ENCODE measurements around the gene KLHL22. TPM values are rescaled to one million over a fixed set of nuclear protein-coding genes. Genes with fewer than 3 reads are reported as not detected.

KLHL22 gene
- total RNA-seq, 5 donors from 2014 or later (not counting 1 experiment from before 2014, with no cell fraction given) = 42.0 to 57.8 (median 47.1) TPM

DNA sequence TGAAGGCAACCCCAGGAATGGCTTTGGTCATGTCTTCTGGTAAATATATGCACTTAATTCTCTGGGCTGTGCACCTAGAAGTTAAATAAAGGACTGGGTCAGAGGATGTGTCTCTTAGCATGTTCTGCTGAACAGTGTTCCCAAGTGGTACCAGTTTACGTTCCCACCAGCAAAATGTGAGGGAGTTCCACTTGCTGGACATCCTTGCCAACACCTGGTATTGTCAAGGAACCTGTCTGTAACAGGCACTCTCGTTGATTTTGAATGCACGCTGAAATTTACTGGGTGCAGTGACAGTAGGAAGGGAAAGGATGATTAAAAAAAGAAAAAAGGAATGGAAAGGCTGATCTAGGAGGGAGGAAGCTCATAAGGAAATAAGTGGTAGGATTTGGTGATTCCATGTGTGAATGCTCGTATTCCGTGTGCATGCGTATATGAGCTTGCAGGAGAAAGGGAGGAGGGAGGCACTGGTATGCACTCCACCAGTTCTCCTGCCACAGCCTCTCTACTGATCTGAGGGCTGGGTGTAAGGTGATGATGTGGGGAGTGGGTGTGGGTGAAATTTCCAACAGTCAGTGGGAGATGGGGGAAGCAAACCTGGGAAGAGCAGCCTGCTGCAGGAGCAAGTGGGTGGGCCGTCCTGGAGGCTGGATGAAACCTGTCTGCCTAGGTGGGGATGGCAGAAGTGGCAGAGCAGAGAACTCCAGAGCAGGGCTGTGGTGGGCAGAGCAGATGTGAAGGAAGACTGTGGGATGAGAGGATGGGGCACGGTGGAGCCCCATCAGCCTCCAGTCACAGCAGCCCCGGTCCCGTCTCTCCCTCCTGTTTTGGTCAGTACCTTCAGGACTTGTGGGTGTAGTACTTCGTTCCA, 26.8 kb upstream of the KLHL22 start:
- Mint-ChIP-seq H3K4me3 (peak overlapping the region in 2 of 3 donors; percentile 40 to 51), H3K36me3 (peaks cover 34% of the 10 kb centered on the region), H3K9me3 (no peaks in the 10 kb centered on the region), H3K27me3 (no peaks in the 10 kb centered on the region), H3K27ac (peak overlapping the region; percentile 84 to 89), H3K4me1 (peaks cover 76 to 80% (median 79%) of the 10 kb centered on the region in 3 donors)
- no peaks in the 10 kb centered on the region for H3K27me3 ChIP-seq (replicated peaks in 1 of 2; ENCODE audit: control insufficient read depth in 2 of 2, extremely low read depth in 1 of 2, insufficient read depth in 2 of 2, low read length in 1 of 2)
- DNase-seq (no peak), ATAC-seq (replicated peaks in 1 of 4) (no peak)
- CTCF ChIA-PET = interaction anchor here in 1 of 2 donors (0.6 kb wide), 1 partner anchor 15 kb away, joined by 3 read pairs; the partner anchor contains the start of gene MED15
- POLR2A ChIA-PET = no interaction called here
- H3K27ac ChIP-seq (ENCODE audit: low read length) = peak overlapping the region; percentile 59
- H3K4me3 ChIP-seq (ENCODE audit: control insufficient read depth in 1 of 2, extremely low read depth in 1 of 2, low read length in 1 of 2) = no peak overlapping the region
- WGBS (ENCODE audit: insufficient coverage) = 100% methylated on average over 7 of the region's 11 CpGs
- H3K36me3 ChIP-seq (ENCODE audit: control insufficient read depth in 2 of 2, extremely low read depth in 1 of 2, insufficient read depth in 1 of 2, low read length in 1 of 2) = peaks cover 8 to 56% of the 10 kb centered on the region in 2 donors
- H3K4me1 ChIP-seq (ENCODE audit: control insufficient read depth in 1 of 2, extremely low read depth in 1 of 2, insufficient read depth in 2 of 2, low read length in 2 of 2) = peaks cover 30 to 78% of the 10 kb centered on the region in 2 experiments
- H3K9me3 ChIP-seq = no peaks in the 10 kb centered on the region

DNA sequence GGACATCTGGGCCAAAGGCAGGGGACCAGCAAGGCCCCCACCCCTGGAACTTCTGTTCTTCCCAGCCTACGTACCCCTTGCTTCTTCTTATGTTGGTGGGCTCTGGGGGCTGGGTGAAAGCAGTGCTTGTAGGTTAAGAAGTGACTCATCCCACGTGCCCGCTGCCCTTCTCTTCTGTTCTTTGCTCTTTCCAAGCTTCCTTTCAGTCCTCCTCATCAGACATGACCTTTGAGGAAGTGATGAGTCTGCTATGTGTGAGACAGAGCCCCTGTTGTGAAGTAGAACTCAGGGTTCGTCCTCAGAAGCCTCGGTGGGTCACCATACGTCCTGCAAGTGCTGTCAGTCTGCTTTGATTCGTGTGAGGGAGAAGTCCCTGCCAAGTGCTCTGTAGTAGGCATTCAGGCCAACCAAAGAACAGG, 24.5 kb upstream of the KLHL22 start:
- peaks cover 26% of the 10 kb centered on the region for H3K36me3 Mint-ChIP-seq
- 49% methylated on average over 2 of the region's 7 CpGs for WGBS (ENCODE audit: insufficient coverage)

DNA sequence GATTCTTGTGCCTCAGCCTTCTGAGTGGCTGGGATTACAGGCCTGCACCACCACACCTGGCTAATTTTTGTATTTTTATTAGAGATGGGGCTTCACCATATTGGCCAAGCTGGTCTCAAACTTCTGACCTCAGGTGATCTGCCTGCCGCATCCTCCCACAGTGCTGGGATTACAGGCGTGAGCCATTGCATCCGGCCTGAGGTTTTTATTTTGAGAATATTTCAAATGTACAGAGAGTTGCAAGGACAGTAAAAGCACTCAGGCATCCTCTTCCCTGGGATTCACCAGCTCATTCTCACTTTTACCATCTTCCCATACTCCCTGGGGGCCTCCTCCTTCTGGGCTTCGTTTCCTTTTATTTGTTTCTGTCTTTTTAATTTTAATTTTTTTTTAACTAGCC, 24.0 kb upstream of the KLHL22 start:
- H3K27me3 ChIP-seq (replicated peaks in 1 of 2; ENCODE audit: control insufficient read depth in 2 of 2, extremely low read depth in 1 of 2, insufficient read depth in 2 of 2, low read length in 1 of 2) = no peaks in the 10 kb centered on the region
- no peak overlapping the region for H3K27ac ChIP-seq (ENCODE audit: low read length)
- H3K9me3 ChIP-seq = no peaks in the 10 kb centered on the region
- peak overlapping the region; percentile 87 to 88 for H3K27ac Mint-ChIP-seq
- POLR2A ChIA-PET = no interaction called here
- DNase-seq (no peak), ATAC-seq (replicated peaks in 1 of 4) (no peak)
- H3K4me3 ChIP-seq (ENCODE audit: control insufficient read depth in 1 of 2, extremely low read depth in 1 of 2, low read length in 1 of 2) = no peak overlapping the region
- H3K27me3 Mint-ChIP-seq = no peaks in the 10 kb centered on the region
- peaks cover 26% of the 10 kb centered on the region for H3K36me3 Mint-ChIP-seq
- H3K9me3 Mint-ChIP-seq = no peaks in the 10 kb centered on the region
- CTCF ChIA-PET = interaction anchor here in 1 of 2 donors (0.6 kb wide), 1 partner anchor 32 kb away, joined by 3 read pairs; no protein-coding TSS in a partner anchor
- peak overlapping the region in 1 of 3 donors; percentile 33 for H3K4me3 Mint-ChIP-seq
- peaks cover 8 to 41% of the 10 kb centered on the region in 2 donors for H3K36me3 ChIP-seq (ENCODE audit: control insufficient read depth in 2 of 2, extremely low read depth in 1 of 2, insufficient read depth in 1 of 2, low read length in 1 of 2)
- peaks cover 73 to 84% (median 84%) of the 10 kb centered on the region in 3 donors for H3K4me1 Mint-ChIP-seq
- H3K4me1 ChIP-seq (ENCODE audit: control insufficient read depth in 1 of 2, extremely low read depth in 1 of 2, insufficient read depth in 2 of 2, low read length in 2 of 2) = peaks cover 39 to 79% of the 10 kb centered on the region in 2 experiments
- WGBS (ENCODE audit: insufficient coverage) = 75% methylated on average over 1 of the region's 4 CpGs

More for the DNA sequence above, 24.5 kb upstream of the KLHL22 start:
- H3K27me3 Mint-ChIP-seq = no peaks in the 10 kb centered on the region
- peak overlapping the region; percentile 87 to 88 for H3K27ac Mint-ChIP-seq
- Histone ChIP-seq H3K27ac (ENCODE audit: low read length) (no peak overlapping the region), H3K9me3 (no peaks in the 10 kb centered on the region), H3K4me1 (ENCODE audit: control insufficient read depth in 1 of 2, extremely low read depth in 1 of 2, insufficient read depth in 2 of 2, low read length in 2 of 2) (peaks cover 39 to 79% of the 10 kb centered on the region in 2 experiments), H3K36me3 (ENCODE audit: control insufficient read depth in 2 of 2, extremely low read depth in 1 of 2, insufficient read depth in 1 of 2, low read length in 1 of 2) (peaks cover 8 to 41% of the 10 kb centered on the region in 2 donors), H3K4me3 (ENCODE audit: control insufficient read depth in 1 of 2, extremely low read depth in 1 of 2, low read length in 1 of 2) (no peak overlapping the region), H3K27me3 (replicated peaks in 1 of 2; ENCODE audit: control insufficient read depth in 2 of 2, extremely low read depth in 1 of 2, insufficient read depth in 2 of 2, low read length in 1 of 2) (no peaks in the 10 kb centered on the region)
- no peaks in the 10 kb centered on the region for H3K9me3 Mint-ChIP-seq
- POLR2A ChIA-PET = no interaction called here
- H3K4me3 Mint-ChIP-seq = peak overlapping the region in 1 of 3 donors; percentile 33
- CTCF ChIA-PET = interaction anchor here in 1 of 2 donors (0.6 kb wide), 1 partner anchor 32 kb away, joined by 3 read pairs; no protein-coding TSS in a partner anchor
- H3K4me1 Mint-ChIP-seq = peaks cover 73 to 83% (median 83%) of the 10 kb centered on the region in 3 donors
- DNase-seq (peak in 2 of 35 experiments; percentile 41 to 44), ATAC-seq (replicated peaks in 1 of 4) (peak in 3 of 4 experiments; percentile 20 to 58 (median 34))

DNA sequence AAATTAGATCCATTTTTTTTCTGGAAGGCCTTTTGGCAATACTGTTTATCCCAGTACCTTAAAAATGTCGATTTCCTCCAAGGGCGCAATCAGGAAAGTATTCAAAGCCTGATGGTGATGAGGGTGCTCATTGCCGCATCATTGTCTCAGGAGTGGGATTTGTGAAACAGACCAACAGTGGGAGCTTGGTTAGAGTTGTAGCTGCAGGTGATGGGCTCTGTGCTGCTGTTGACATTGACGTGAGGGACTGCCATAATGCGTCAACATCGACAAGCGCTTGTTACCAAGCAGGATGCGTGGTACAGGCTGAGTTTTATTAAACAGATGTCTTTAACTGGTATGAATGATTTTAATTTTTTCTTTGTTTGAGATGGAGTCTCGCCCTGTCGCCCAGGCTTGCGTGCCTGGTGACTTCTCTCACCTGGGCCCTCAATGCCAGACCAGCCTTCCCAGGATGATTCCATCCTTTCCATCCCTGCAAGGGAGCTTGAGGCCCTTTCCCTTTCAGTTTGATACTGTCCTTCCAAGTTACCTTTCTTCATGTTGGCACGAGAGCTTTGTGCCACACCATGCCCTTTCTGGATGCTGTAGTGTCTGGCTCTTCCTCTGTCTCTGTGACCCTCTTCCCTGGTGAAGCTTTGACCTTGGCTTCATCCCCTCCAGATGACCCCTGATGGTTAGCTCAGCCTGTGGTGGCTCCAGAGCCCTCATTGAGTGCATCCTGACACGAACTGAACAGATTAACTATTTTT, 22.4 kb upstream of the KLHL22 start:
- no peak overlapping the region for H3K27ac ChIP-seq (ENCODE audit: low read length)
- peak overlapping the region in 2 of 3 donors; percentile 7 to 44 for H3K4me3 Mint-ChIP-seq
- peaks cover 8 to 52% of the 10 kb centered on the region in 2 donors for H3K36me3 ChIP-seq (ENCODE audit: control insufficient read depth in 2 of 2, extremely low read depth in 1 of 2, insufficient read depth in 1 of 2, low read length in 1 of 2)
- peaks cover 72 to 84% (median 83%) of the 10 kb centered on the region in 3 donors for H3K4me1 Mint-ChIP-seq
- no peaks in the 10 kb centered on the region for H3K9me3 Mint-ChIP-seq
- no peaks in the 10 kb centered on the region for H3K9me3 ChIP-seq
- peak overlapping the region; percentile 74 to 75 for H3K27ac Mint-ChIP-seq
- peaks cover 25 to 79% of the 10 kb centered on the region in 2 experiments for H3K4me1 ChIP-seq (ENCODE audit: control insufficient read depth in 1 of 2, extremely low read depth in 1 of 2, insufficient read depth in 2 of 2, low read length in 2 of 2)
- 80% methylated on average over 6 of the region's 13 CpGs for WGBS (ENCODE audit: insufficient coverage)
- no peaks in the 10 kb centered on the region for H3K27me3 ChIP-seq (replicated peaks in 1 of 2; ENCODE audit: control insufficient read depth in 2 of 2, extremely low read depth in 1 of 2, insufficient read depth in 2 of 2, low read length in 1 of 2)
- no peak for DNase-seq
- peaks cover 31% of the 10 kb centered on the region for H3K36me3 Mint-ChIP-seq
- ATAC-seq (replicated peaks in 1 of 4) = peak in 1 of 4 experiments; percentile 10
- CTCF ChIA-PET = interaction anchor here in 1 of 2 donors (0.6 kb wide), 2 partner anchors 10 to 57 kb away, joined by 3 to 5 read pairs; no protein-coding TSS in a partner anchor
- no peak overlapping the region for H3K4me3 ChIP-seq (ENCODE audit: control insufficient read depth in 1 of 2, extremely low read depth in 1 of 2, low read length in 1 of 2)
- POLR2A ChIA-PET = no interaction called here
- no peaks in the 10 kb centered on the region for H3K27me3 Mint-ChIP-seq

DNA sequence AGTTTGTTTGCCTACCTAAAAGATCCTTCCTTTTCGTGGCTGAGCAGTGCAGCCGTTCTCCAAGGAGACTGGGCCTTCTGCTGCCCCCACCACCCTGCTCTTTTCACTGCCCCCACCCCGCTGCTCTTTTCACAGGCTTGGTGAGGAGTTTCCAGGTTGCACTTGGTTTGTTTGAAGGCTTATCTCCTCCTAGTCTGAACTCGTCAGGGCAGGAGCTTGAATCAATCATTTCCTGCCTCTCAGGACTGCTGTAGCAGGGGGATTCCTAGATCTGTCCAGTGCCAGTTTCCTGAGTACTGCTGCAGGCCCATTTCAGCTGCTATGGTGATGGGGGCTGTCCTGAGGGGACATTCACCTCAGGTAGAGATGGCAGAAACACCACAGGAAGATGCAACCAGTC, 21.8 kb upstream of the KLHL22 start:
- ChIA-PET CTCF (no interaction called here), POLR2A (no interaction called here)
- peak overlapping the region; percentile 74 to 75 for H3K27ac Mint-ChIP-seq
- no peaks in the 10 kb centered on the region for H3K27me3 Mint-ChIP-seq
- no peaks in the 10 kb centered on the region for H3K27me3 ChIP-seq (replicated peaks in 1 of 2; ENCODE audit: control insufficient read depth in 2 of 2, extremely low read depth in 1 of 2, insufficient read depth in 2 of 2, low read length in 1 of 2)
- peak overlapping the region in 1 of 3 donors; percentile 44 for H3K4me3 Mint-ChIP-seq
- H3K4me1 ChIP-seq (ENCODE audit: control insufficient read depth in 1 of 2, extremely low read depth in 1 of 2, insufficient read depth in 2 of 2, low read length in 2 of 2) = peaks cover 19 to 76% of the 10 kb centered on the region in 2 experiments
- H3K36me3 ChIP-seq (ENCODE audit: control insufficient read depth in 2 of 2, extremely low read depth in 1 of 2, insufficient read depth in 1 of 2, low read length in 1 of 2) = peaks cover 8 to 52% of the 10 kb centered on the region in 2 donors
- peaks cover 30% of the 10 kb centered on the region for H3K36me3 Mint-ChIP-seq
- no peak overlapping the region for H3K4me3 ChIP-seq (ENCODE audit: control insufficient read depth in 1 of 2, extremely low read depth in 1 of 2, low read length in 1 of 2)
- no peak overlapping the region for H3K27ac ChIP-seq (ENCODE audit: low read length)
- DNase-seq (peak in 1 of 35 experiments; percentile 40), ATAC-seq (replicated peaks in 1 of 4) (peak in 2 of 4 experiments; percentile 22 to 71)
- H3K9me3 Mint-ChIP-seq = no peaks in the 10 kb centered on the region
- H3K9me3 ChIP-seq = no peaks in the 10 kb centered on the region
- peaks cover 67 to 78% (median 78%) of the 10 kb centered on the region in 3 donors for H3K4me1 Mint-ChIP-seq
- 20% methylated on average over 1 of the region's 4 CpGs for WGBS (ENCODE audit: insufficient coverage)

DNA sequence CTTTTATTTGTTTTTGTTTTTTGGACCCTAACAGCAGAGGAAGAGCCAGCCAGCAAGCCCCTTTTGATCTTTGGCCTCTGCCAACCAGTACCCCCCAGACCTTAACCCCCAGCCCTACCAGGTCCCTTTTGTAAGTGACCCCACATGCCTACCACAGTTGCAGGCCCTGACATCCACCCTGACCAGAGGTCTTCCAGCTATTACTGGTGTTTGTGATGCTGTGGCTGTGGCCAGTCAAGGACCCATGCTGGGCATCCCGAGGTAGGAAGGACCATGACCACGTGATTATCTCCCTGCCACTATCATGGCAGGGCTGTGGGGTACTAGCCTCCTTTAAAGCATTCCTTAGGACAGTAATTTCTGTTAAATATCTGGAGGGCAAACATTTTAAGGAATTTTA, 20.8 kb upstream of the KLHL22 start:
- DNase-seq (no peak), ATAC-seq (replicated peaks in 1 of 4) (no peak)
- peaks cover 72 to 80% (median 80%) of the 10 kb centered on the region in 3 donors for H3K4me1 Mint-ChIP-seq
- no peaks in the 10 kb centered on the region for H3K27me3 Mint-ChIP-seq
- H3K27ac Mint-ChIP-seq = no peak overlapping the region
- no peaks in the 10 kb centered on the region for H3K9me3 Mint-ChIP-seq
- peaks cover 8 to 51% of the 10 kb centered on the region in 2 donors for H3K36me3 ChIP-seq (ENCODE audit: control insufficient read depth in 2 of 2, extremely low read depth in 1 of 2, insufficient read depth in 1 of 2, low read length in 1 of 2)
- ChIA-PET CTCF (no interaction called here), POLR2A (interaction anchor here in 1 of 2 donors (0.6 kb wide), 1 partner anchor 29 kb away, joined by 8 read pairs; no protein-coding TSS in a partner anchor)
- no peaks in the 10 kb centered on the region for H3K27me3 ChIP-seq (replicated peaks in 1 of 2; ENCODE audit: control insufficient read depth in 2 of 2, extremely low read depth in 1 of 2, insufficient read depth in 2 of 2, low read length in 1 of 2)
- H3K36me3 Mint-ChIP-seq = peaks cover 24% of the 10 kb centered on the region
- no peak overlapping the region for H3K27ac ChIP-seq (ENCODE audit: low read length)
- H3K4me3 ChIP-seq (ENCODE audit: control insufficient read depth in 1 of 2, extremely low read depth in 1 of 2, low read length in 1 of 2) = no peak overlapping the region
- no CpG with 5 or more reads among the region's 2 CpGs for WGBS (ENCODE audit: insufficient coverage)
- H3K4me3 Mint-ChIP-seq = no peak overlapping the region
- peaks cover 16 to 76% of the 10 kb centered on the region in 2 experiments for H3K4me1 ChIP-seq (ENCODE audit: control insufficient read depth in 1 of 2, extremely low read depth in 1 of 2, insufficient read depth in 2 of 2, low read length in 2 of 2)
- H3K9me3 ChIP-seq = no peaks in the 10 kb centered on the region
